Fibroblast of lung (primary cell): ENCODE measurements around the gene MT1G. TPM values are rescaled to one million over a fixed set of nuclear protein-coding genes. Genes with fewer than 3 reads are reported as not detected.
A peak's percentile ranks its signal among the peaks of the same experiment; 100 is the strongest.

ENCODE experiments used
- DNase-seq, 2 donors: peaks; one replicate each; pipeline versions ENCODE4 v3.0.0 to v3.0.0-alpha.2; 2010; ENCODE audit warnings: low read depth in 2 of 2
- H2AFZ ChIP-seq: 2 replicates; pipeline ENCODE4 v1.5.1; 2012; ENCODE audit warnings: low read length, control low read depth, inconsistent platforms
- H3K27ac ChIP-seq: 2 replicates; pipeline ENCODE4 v1.5.1; 2011; ENCODE audit warnings: low read length, control low read depth; ENCODE audit not compliant: insufficient read depth
- H3K27me3 ChIP-seq: 2 replicates; pipeline ENCODE4 v1.5.1; 2011; ENCODE audit warnings: mild to moderate bottlenecking, low read length; ENCODE audit not compliant: control insufficient read depth, insufficient read depth
- H3K36me3 ChIP-seq: 2 replicates; pipeline ENCODE4 v1.5.1; 2011; ENCODE audit warnings: low read length; ENCODE audit not compliant: control insufficient read depth, insufficient read depth
- H3K4me1 ChIP-seq: 2 replicates; pipeline ENCODE4 v1.5.1; 2011; ENCODE audit warnings: low read length; ENCODE audit not compliant: control insufficient read depth, insufficient read depth; ENCODE audit errors: extremely low read depth
- H3K4me2 ChIP-seq: 2 replicates; pipeline ENCODE4 v1.5.1; 2011; ENCODE audit warnings: low read length, control low read depth; ENCODE audit not compliant: insufficient read depth; ENCODE audit errors: extremely low read depth
- H3K4me3 ChIP-seq, 4 experiments: fragments of 200-600 bp in 1 of 4; sonication (generic) in 1 of 4; replicated peaks in 1 of 4; 2 replicates each; pipeline ENCODE4 v1.5.1; 2011 to 2016; ENCODE audit warnings: low read length in 4 of 4, low read depth in 3 of 4, mild to moderate bottlenecking in 3 of 4, control low read depth in 2 of 4, inconsistent platforms in 1 of 4, mixed read lengths in 1 of 4; ENCODE audit not compliant: insufficient read depth in 1 of 4; ENCODE audit errors: control extremely low read depth in 1 of 4
- H3K79me2 ChIP-seq: 2 replicates; pipeline ENCODE4 v1.5.1; 2012; ENCODE audit warnings: mild to moderate bottlenecking, low read length, inconsistent platforms; ENCODE audit not compliant: control insufficient read depth, insufficient read depth
- H3K9ac ChIP-seq: 2 replicates; pipeline ENCODE4 v1.5.1; 2011; ENCODE audit warnings: mild to moderate bottlenecking, low read length, control low read depth; ENCODE audit not compliant: insufficient read depth
- H3K9me3 ChIP-seq: 2 replicates; pipeline ENCODE4 v1.5.1; 2012; ENCODE audit warnings: low read depth, low read length; ENCODE audit not compliant: control insufficient read depth, insufficient read depth
- H4K20me1 ChIP-seq: 2 replicates; pipeline ENCODE4 v1.5.1; 2011; ENCODE audit warnings: low read length; ENCODE audit not compliant: control insufficient read depth, insufficient read depth; ENCODE audit errors: extremely low read depth
- EZH2 ChIP-seq: IDR thresholded peaks from 2 replicates; pipeline ENCODE4 v1.5.1; 2012; ENCODE audit warnings: low read length, control low read depth, mild to moderate bottlenecking; ENCODE audit errors: missing control alignments
- polyA plus RNA-seq, 2 donors: library from polyadenylated mRNA; depleted of rRNA in 1 of 2; stranded (reverse) in 1 of 2; unstranded in 1 of 2; fragments of >200 nt; gene quantifications; 2 replicates each; pipeline ENCODE4 v1.2.1, GENCODE V29; 2011 to 2012; ENCODE audit warnings: missing spikeins in 1 of 2
- total RNA-seq: library from RNA; depleted of rRNA; stranded (reverse); fragments of >200 nt; gene quantifications from 2 replicates; pipeline ENCODE4 v1.2.1, GENCODE V29; 2014
- TF ChIP-seq, protein P1 (sequence below), 2 donors: IDR thresholded peaks in 1 of 2; conservative IDR thresholded peaks in 1 of 2; 1 replicate in 1 of 2; 2 replicates in 1 of 2; pipeline ENCODE4 v1.5.1; 2011 to 2012; ENCODE audit warnings: low read length in 2 of 2, control low read depth in 1 of 2, inconsistent platforms in 1 of 2, low read depth in 1 of 2, mild to moderate bottlenecking in 1 of 2

MT1G gene
- total and polyA plus RNA-seq, 2 donors (not counting 1 experiment from before 2014, with no cell fraction given): 5.7 to 11.6 TPM

DNA sequence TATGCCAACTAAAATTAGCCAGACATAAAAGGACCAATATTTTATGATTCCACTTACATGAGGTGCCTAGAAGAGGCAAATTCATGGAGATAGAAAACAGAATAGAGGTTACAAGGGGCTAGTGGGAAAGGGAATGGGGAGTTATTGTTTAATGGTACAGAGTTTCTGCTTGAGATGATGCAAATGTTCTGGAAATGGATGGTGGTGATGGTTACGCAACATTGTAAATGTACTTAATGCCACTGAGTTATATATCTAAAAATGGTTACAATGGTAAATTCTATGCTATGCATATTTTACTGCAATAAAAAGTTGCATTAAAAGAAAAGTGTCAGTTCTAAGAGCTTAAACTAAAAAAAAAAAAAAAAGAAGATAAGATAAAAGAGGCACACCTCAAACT, 32.3 kb upstream of the MT1G start:
- Histone ChIP-seq H3K36me3 (no peaks in the 10 kb centered on the region), H3K9ac (no peak overlapping the region), H3K27ac (no peak overlapping the region), H3K4me1 (peaks cover 4% of the 10 kb centered on the region), H3K4me2 (no peak overlapping the region), H2AFZ (no peak overlapping the region), H3K79me2 (no peaks in the 10 kb centered on the region), H3K4me3 (no peak overlapping the region), H3K9me3 (no peaks in the 10 kb centered on the region), H3K27me3 (no peaks in the 10 kb centered on the region), H4K20me1 (no peaks in the 10 kb centered on the region)
- no peak for TF ChIP-seq EZH2
- TF ChIP-seq, protein P1, sequence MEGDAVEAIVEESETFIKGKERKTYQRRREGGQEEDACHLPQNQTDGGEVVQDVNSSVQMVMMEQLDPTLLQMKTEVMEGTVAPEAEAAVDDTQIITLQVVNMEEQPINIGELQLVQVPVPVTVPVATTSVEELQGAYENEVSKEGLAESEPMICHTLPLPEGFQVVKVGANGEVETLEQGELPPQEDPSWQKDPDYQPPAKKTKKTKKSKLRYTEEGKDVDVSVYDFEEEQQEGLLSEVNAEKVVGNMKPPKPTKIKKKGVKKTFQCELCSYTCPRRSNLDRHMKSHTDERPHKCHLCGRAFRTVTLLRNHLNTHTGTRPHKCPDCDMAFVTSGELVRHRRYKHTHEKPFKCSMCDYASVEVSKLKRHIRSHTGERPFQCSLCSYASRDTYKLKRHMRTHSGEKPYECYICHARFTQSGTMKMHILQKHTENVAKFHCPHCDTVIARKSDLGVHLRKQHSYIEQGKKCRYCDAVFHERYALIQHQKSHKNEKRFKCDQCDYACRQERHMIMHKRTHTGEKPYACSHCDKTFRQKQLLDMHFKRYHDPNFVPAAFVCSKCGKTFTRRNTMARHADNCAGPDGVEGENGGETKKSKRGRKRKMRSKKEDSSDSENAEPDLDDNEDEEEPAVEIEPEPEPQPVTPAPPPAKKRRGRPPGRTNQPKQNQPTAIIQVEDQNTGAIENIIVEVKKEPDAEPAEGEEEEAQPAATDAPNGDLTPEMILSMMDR (conservative IDR thresholded peaks at IDR 0.05 in 1 of 2, IDR thresholded peaks at IDR 0.05 in 1 of 2; ENCODE audit: low read depth in 1 of 2, low read length in 2 of 2): no peak
- DNase-seq: peak in 1 of 2 donors; percentile 70

DNA sequence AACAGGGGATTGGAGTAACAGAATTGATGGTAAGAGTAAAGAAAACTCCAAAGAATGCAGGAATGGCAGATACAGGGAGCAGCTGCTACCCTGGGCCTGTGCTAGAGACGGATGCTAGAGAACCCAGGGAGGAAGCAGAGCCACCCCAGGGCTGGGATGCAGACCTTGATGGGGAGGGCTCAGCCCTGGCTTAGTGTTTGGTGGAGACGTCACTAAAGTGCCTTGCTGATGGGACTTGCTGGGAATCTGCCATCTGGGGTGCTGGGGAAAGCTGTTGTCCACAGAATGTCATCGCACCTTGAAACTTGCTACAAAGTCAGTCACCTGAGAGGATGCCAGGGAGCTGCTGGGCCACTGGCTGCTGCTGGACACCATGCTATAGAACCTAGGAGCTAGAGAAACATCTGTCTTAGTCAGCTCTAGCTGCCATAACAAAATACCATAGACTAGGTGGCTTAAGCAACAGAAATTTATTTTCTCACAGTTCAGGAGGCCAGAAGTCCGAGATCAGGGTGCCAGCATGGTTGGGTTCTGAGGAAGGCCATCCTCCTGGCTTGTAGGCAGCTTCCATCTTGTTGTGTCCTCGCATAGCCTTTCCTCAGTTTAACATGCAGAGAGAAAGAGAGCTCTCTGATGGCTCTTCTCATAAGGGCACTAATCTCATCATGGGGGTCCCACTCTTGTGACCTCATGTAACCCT, 29.7 kb upstream of the MT1G start:
- Histone ChIP-seq H3K79me2 (no peaks in the 10 kb centered on the region), H3K36me3 (no peaks in the 10 kb centered on the region), H4K20me1 (no peaks in the 10 kb centered on the region), H3K27me3 (no peaks in the 10 kb centered on the region), H3K4me2 (no peak overlapping the region), H3K9ac (no peak overlapping the region), H3K27ac (no peak overlapping the region), H2AFZ (no peak overlapping the region), H3K4me3 (no peak overlapping the region), H3K9me3 (no peaks in the 10 kb centered on the region), H3K4me1 (peaks cover 4% of the 10 kb centered on the region)
- no peak for DNase-seq
- no peak for TF ChIP-seq EZH2
- TF ChIP-seq, protein P1 (conservative IDR thresholded peaks at IDR 0.05 in 1 of 2, IDR thresholded peaks at IDR 0.05 in 1 of 2; ENCODE audit: low read depth in 1 of 2, low read length in 2 of 2): no peak

DNA sequence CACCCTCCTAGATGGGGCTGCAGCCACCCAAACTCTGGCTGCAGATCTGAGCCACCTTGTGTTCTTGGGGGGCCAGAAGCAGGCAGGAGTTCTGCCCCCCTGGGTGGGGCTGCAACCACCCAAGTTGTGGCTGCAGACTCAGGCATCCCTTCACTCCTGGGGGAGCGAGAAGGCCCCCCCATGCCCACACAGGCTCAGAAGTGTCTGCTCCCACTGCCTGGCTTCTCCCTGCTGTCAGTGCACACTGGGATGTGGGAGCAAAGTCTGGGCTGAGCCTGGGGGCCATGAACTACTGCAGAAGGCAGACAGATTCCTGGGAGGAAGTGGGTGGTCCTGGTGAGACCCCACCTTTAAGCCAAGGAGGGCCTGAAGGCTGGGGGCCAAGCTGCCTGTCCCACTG, 27.4 kb upstream of the MT1G start:
- Histone ChIP-seq H3K9ac (no peak overlapping the region), H4K20me1 (no peaks in the 10 kb centered on the region)
- TF ChIP-seq, protein P1 (conservative IDR thresholded peaks at IDR 0.05 in 1 of 2, IDR thresholded peaks at IDR 0.05 in 1 of 2; ENCODE audit: low read depth in 1 of 2, low read length in 2 of 2): no peak

More for the DNA sequence above, 27.4 kb upstream of the MT1G start:
- Histone ChIP-seq H3K36me3 (no peaks in the 10 kb centered on the region), H3K4me1 (no peaks in the 10 kb centered on the region), H3K27me3 (no peaks in the 10 kb centered on the region), H3K4me2 (no peak overlapping the region), H3K9me3 (no peaks in the 10 kb centered on the region), H2AFZ (no peak overlapping the region), H3K27ac (no peak overlapping the region), H3K79me2 (no peaks in the 10 kb centered on the region), H3K4me3 (no peak overlapping the region)
- DNase-seq: no peak
